Neural cell (in vitro differentiated cells): ENCODE measurements around the gene DGCR8.

ENCODE experiments used
- CTCF ChIP-seq: fragments of 450-650 bp; IDR thresholded peaks from 2 replicates; pipeline ENCODE4 v1.5.1; 2014; ENCODE audit warnings: antibody characterized with exemption, mild to moderate bottlenecking, moderate library complexity; ENCODE audit not compliant: poor library complexity, severe bottlenecking
- EZH2 ChIP-seq: fragments of 200-600, 300-800 bp; shearing (Covaris generic), sonication (generic); IDR thresholded peaks from 2 replicates; pipeline ENCODE4 v1.6.1; 2014; ENCODE audit warnings: antibody characterized with exemption, low read length, borderline replicate concordance, mild to moderate bottlenecking; ENCODE audit not compliant: insufficient read depth, poor library complexity, severe bottlenecking
- MXI1 ChIP-seq: fragments of 450-650 bp; conservative IDR thresholded peaks from 2 replicates; pipeline ENCODE4 v1.6.1; 2014; ENCODE audit warnings: antibody characterized with exemption, mild to moderate bottlenecking; ENCODE audit not compliant: poor library complexity, severe bottlenecking
- POLR2AphosphoS5 ChIP-seq: IDR thresholded peaks from 2 replicates; pipeline ENCODE4 v1.6.1; 2012
- RAD21 ChIP-seq: fragments of 450-650 bp; conservative IDR thresholded peaks from 2 replicates; pipeline ENCODE4 v1.6.1; 2014; ENCODE audit warnings: antibody characterized with exemption, mild to moderate bottlenecking, moderate library complexity

GRCh38 chr22:20138417-20138738 lies 58.3 kb downstream of the DGCR8 start:
- TF ChIP-seq EZH2 (no peak), CTCF (no peak), POLR2AphosphoS5 (no peak), RAD21 (no peak), MXI1 (no peak)
